C4-2B (cell line): Measurements from ENCODE around the gene PLA1A.

Experiments
- H3K27ac ChIP-seq: fragments of 450-650 bp; 2 replicates; pipeline ENCODE4 v1.5.1; 2017
- ZFX ChIP-seq: fragments of 450-650 bp; IDR thresholded peaks from 2 replicates; pipeline ENCODE4 v1.6.1; 2017
- TF ChIP-seq, protein P1 (sequence below): fragments of 450-650 bp; conservative IDR thresholded peaks from 2 replicates; pipeline ENCODE4 v1.5.1; 2017; ENCODE audit warnings: mild to moderate bottlenecking

Gene PLA1A

DNA sequence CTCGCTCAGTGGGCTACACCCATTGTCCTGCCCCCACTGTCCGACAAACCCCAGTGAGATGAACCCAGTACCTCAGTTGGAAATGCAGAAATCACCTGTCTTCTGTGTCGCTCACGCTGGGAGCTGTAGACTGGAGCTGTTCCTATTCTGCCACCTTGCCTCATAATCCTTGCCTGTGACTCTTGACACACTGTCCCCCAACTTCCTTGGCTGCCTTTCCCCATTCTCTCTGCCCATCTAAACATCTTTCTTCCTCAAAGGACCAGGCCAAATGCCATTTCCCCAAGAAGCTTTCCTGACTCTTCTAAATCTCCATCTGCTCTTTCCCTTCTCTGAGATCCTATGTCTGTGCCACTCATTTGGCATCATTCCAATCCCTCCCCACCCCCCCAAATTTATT is 28.5 kb upstream of the PLA1A start:
- no peak for TF ChIP-seq ZFX
- TF ChIP-seq, protein P1, sequence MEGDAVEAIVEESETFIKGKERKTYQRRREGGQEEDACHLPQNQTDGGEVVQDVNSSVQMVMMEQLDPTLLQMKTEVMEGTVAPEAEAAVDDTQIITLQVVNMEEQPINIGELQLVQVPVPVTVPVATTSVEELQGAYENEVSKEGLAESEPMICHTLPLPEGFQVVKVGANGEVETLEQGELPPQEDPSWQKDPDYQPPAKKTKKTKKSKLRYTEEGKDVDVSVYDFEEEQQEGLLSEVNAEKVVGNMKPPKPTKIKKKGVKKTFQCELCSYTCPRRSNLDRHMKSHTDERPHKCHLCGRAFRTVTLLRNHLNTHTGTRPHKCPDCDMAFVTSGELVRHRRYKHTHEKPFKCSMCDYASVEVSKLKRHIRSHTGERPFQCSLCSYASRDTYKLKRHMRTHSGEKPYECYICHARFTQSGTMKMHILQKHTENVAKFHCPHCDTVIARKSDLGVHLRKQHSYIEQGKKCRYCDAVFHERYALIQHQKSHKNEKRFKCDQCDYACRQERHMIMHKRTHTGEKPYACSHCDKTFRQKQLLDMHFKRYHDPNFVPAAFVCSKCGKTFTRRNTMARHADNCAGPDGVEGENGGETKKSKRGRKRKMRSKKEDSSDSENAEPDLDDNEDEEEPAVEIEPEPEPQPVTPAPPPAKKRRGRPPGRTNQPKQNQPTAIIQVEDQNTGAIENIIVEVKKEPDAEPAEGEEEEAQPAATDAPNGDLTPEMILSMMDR: no peak
- no peak overlapping the region for H3K27ac ChIP-seq

DNA sequence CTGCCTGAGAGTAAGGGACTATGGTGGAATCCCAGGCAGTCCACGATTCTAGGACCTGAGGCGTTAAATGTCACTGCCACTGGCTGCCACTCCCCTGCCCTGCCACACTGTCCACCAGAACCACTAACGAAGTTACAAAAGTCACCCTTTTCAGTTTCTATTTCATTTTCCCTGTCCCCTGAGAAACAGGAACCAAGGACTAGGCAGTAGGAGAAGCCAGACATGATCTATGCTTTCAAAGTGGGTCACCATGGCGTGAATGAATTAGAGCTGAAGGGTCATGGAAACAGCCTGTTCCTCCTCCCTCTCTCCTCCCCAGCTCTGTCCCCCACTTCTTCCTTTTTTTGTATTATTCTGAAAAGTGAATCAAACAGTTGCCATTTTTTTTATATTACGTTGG is 27.5 kb upstream of the PLA1A start:
- no peak overlapping the region for H3K27ac ChIP-seq
- TF ChIP-seq, protein P1: no peak
- TF ChIP-seq ZFX: no peak

DNA sequence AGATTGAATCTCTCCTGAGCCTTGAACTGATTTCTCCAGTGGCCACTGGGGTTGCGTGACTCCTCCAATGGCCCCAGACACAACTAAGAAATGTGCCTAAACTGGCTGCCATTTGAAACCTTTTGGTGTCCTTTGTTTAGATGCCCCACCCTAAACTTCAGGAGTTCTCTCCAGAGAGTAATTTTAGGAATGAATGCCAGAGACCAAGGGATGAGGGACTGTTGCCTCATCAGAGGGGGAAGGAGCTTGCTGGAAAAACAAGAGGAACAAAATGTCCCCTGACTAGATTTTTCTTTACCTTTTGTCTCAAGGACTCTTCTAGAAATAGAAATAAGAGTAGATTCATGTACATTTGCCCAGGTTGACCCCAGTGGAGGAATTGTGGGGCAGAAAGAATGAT is 26.5 kb upstream of the PLA1A start:
- TF ChIP-seq ZFX: no peak
- TF ChIP-seq, protein P1: no peak

DNA sequence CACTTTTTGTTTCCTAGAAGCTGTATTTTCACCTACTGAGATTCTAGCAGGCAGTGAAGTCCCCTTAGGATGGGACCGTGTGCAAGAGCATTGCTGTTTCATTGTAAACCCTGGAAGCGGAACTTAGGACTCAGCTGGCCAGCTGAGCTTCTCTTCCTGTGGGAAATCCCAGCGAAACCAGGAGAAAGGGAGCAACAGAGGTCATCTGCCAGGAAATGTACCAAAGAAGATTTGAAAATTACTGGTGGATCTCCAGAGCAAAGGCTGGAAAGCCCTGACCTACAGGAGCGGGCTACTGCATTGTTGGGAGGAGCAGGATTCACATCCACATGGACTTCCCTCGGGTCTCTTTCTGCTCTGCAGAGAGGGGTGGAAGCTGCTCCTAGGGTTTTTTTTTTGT is 26.0 kb upstream of the PLA1A start:
- TF ChIP-seq ZFX: no peak
- TF ChIP-seq, protein P1: no peak

More for the DNA sequence above, 26.5 kb upstream of the PLA1A start:
- no peak overlapping the region for H3K27ac ChIP-seq

DNA sequence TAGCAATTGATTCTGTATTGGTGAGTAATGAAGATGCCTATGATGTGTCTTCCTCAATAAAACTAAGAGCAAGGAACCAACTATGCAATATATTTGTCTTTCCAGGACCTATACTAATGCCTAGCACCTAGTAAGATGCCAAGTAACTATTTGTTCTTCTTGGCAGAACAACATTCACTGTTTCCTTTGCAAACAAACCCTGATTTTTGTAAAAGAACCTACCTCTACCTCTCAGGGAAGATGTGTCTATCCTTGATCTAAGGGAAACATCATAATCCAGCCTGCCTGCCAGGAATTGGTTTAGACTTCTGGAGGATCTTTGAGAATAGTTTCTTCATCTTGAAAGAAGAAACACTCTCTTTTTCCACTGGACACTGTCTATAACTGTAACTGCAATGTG is 22.2 kb upstream of the PLA1A start:
- TF ChIP-seq, protein P1: no peak
- TF ChIP-seq ZFX: no peak

More for the DNA sequence above, 26.0 kb upstream of the PLA1A start:
- no peak overlapping the region for H3K27ac ChIP-seq

DNA sequence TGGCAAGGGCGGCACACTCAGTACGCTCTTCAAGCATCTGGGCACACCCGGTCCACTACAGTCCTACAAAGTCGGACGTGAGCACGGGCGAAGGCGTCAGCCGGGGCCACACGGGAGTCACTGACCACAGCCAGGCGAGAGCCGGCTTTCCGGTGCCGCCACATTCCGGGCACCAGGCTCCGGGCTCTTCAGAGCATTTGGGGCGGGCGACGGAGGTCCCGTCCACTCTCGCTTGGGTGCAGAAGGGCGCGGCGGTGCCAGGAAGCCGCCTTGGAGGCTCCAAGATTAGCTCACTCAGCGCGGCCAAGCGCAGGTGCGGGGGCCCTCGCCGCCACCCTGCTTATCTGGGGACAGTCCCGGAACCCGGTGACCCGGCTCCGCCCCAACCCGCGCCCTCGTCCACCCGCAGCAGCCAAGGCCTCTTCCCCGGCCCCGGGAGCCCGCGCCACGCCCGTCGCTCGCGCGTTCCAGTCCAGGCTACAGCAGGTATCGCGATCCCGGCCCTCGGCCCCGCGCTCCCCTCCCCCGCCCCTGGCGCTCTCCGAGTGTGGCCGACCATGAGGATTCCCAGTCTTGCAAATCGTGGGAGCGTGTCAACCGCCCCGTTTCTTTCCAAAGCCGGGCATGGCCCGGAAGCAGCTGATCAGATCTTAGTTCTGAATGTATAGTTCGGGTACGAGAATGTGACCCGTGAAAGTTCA is 18.2 kb upstream of the PLA1A start, which contains the start of gene ADPRH:
TSS of gene ADPRH (plus strand) at position 127 of the 701 bp plus-strand sequence. CDS start 2,678 bp downstream, outside the sequence.
- H3K27ac ChIP-seq: no peak within 1 kb of the TSS
- TF ChIP-seq, protein P1: no peak
- no peak for TF ChIP-seq ZFX

More for the DNA sequence above, 22.2 kb upstream of the PLA1A start:
- no peak overlapping the region for H3K27ac ChIP-seq

DNA sequence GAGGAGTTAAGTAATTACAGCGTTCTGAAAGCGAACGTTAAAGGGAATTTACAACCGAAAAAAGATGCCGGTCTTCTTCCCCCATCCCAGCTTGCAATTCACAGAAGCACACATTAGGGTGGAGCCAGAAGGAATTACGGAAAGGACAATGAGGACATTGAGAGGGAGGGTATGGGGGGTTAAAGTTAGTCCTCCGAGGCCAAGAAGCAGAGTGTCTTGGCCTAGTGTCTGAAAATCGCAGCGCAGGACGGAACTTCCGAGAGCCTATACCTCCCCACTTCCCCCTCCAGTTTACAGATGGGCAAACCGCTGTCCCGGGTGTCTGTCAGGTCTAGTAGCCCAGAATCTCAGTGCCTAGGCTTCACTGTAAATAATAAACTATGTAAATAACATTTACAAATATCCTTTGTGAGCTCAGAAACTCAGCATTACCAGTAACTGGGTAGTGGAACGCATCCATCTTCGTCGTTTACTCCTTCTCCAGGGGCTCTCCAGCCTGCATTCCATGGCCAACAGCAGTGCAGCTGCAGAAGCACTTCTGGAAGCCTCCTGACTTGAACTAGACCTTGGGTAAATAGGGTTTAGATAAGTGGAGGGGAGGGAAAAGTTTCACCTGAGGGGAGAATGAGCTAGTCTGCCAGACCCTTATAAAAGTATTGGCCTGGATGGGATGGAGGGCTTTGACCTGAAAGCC is 17.5 kb upstream of the PLA1A start:
- no peak overlapping the region for H3K27ac ChIP-seq
- TF ChIP-seq ZFX: no peak
- TF ChIP-seq, protein P1: no peak
